GM12801 (cell line): ENCODE data around the gene TMEM14B.

Experiments used
- CTCF ChIP-seq: IDR thresholded peaks from one replicate; pipeline ENCODE4 v1.5.1; 2011; ENCODE audit warnings: control low read depth; ENCODE audit not compliant: insufficient read length; ENCODE audit errors: extremely low read depth

The TMEM14B gene

GRCh38 chr6:10759312-10759839 lies 11.8 kb downstream of the TMEM14B start:
- no peak for TF ChIP-seq CTCF

GRCh38 chr6:10759884-10760329 lies 12.3 kb downstream of the TMEM14B start:
- TF ChIP-seq CTCF: no peak

DNA sequence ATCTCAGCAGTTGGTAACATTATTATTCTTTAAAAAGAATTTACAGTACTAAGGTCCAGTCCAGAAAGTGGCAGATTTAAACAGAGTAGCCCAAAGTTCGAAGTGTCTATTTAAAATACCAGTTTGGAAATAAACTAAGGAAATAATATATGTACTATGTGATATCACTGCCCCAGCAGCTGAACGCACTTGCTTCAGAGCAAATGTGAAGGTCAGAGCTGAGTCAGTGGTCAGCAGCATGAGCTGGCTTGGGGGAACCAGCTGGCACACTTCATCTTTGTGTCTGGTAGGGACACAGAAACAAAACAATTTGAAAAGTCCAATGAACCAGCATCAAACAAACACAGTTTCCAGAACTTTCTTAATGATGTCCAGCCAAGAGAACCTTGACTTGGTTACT lies 15.4 kb downstream of the TMEM14B start:
- TF ChIP-seq CTCF: no peak

GRCh38 chr6:10769419-10769818 lies 21.8 kb downstream of the TMEM14B start:
- no peak for TF ChIP-seq CTCF

- no peak for TF ChIP-seq CTCF
Measured at GRCh38 chr6:10771371-10771894, 23.8 kb downstream of the TMEM14B start.

GRCh38 chr6:10778230-10778629 lies 30.6 kb downstream of the TMEM14B start:
- no peak for TF ChIP-seq CTCF

GRCh38 chr6:10779076-10779475 lies 31.5 kb downstream of the TMEM14B start:
- no peak for TF ChIP-seq CTCF
